K562 (cell line): ENCODE data around the gene CDC20B. TPM values are rescaled to one million over a fixed set of nuclear protein-coding genes. Genes with fewer than 3 reads are reported as not detected.

Experiments
- HMG20A ChIP-seq: fragments of 450-650 bp; formaldehyde crosslinking; conservative IDR thresholded peaks from 2 replicates; pipeline ENCODE4 v1.4.0; 2020; ENCODE audit warnings: mild to moderate bottlenecking, mixed read lengths
- KLF13 ChIP-seq: fragments of 450-650 bp; IDR thresholded peaks from 2 replicates; pipeline ENCODE4 v1.6.1; 2016; ENCODE audit warnings: missing genetic modification characterization, low read depth, mild to moderate bottlenecking, missing compliant biosample characterization, moderate library complexity, borderline replicate concordance
- MAFF ChIP-seq: IDR thresholded peaks from 2 replicates; pipeline ENCODE4 v1.6.1; 2012; ENCODE audit warnings: low read length, improper control_type of control experiment
- NFE2 ChIP-seq: IDR thresholded peaks from 2 replicates; pipeline ENCODE4 v1.6.1; 2014; ENCODE audit warnings: antibody characterized with exemption, low read depth
- SMAD2 ChIP-seq: fragments of 150-350 bp; IDR thresholded peaks from 2 replicates; pipeline ENCODE4 v1.6.1; 2014; ENCODE audit warnings: low read depth, mild to moderate bottlenecking, low read length
- SNRNP70 ChIP-seq: fragments of 200-400 bp; formaldehyde crosslinking; optimal IDR thresholded peaks from 2 replicates; pipeline ENCODE3; 2017; ENCODE audit warnings: low read depth, low read length
- polyA plus RNA-seq, 8 experiments: library from polyadenylated mRNA; depleted of rRNA in 4 of 8; stranded (reverse) in 5 of 8; unstranded in 3 of 8; fragments of >200 nt; fragmentation: Nextera tagmentation in 2 of 8; fragmentation: Illumina TruSeq in 1 of 8; extraction: Ambion mirVana in 2 of 8; extraction: Trizol in 1 of 8; gene quantifications; 2 replicates each; pipeline versions ENCODE4 v1.2.1 to v1.2.3, GENCODE V29; 2011 to 2014; ENCODE audit warnings: inconsistent platforms in 1 of 8, missing spikeins in 1 of 8
- total RNA-seq, 7 experiments: library from RNA; depleted of rRNA in 6 of 7; stranded (reverse); fragments of >200 nt in 6 of 7; fragmentation: Illumina TruSeq in 2 of 7; extraction: Trizol in 2 of 7; gene quantifications; 2 replicates each; pipeline versions ENCODE4 v1.2.1 to v1.2.3, GENCODE V29; 2011 to 2021; ENCODE audit warnings: low replicate concordance in 1 of 7
- TF ChIP-seq, protein P1 (sequence below): sonication (generic); formaldehyde crosslinking; IDR thresholded peaks from 2 replicates; pipeline ENCODE4 v1.8.1; 2023; ENCODE audit warnings: missing genetic modification reagents, mild to moderate bottlenecking, borderline replicate concordance
- TF ChIP-seq, protein P2 (sequence below): fragments of 450-650 bp; formaldehyde crosslinking; IDR thresholded peaks from 2 replicates; pipeline ENCODE4 v1.4.0; 2020; ENCODE audit warnings: mild to moderate bottlenecking, mixed read lengths
- TF ChIP-seq, protein P3 (sequence below): sonication (generic); formaldehyde crosslinking; IDR thresholded peaks from 2 replicates; pipeline ENCODE4 v1.8.0; 2023; ENCODE audit warnings: mild to moderate bottlenecking, missing genetic modification reagents
- TF ChIP-seq, protein P4 (sequence below): fragments of 450-650 bp; IDR thresholded peaks from 2 replicates; pipeline ENCODE4 v1.7.1; 2018; ENCODE audit warnings: mild to moderate bottlenecking, low read depth; ENCODE audit not compliant: partially characterized antibody
- TF ChIP-seq, protein P5 (sequence below): fragments of 250-450 bp; sonication (Bioruptor Pico); IDR thresholded peaks from 2 replicates; pipeline ENCODE4 v1.8.0; 2021; ENCODE audit warnings: moderate library complexity, mild to moderate bottlenecking, inconsistent platforms
- TF ChIP-seq, protein P6 (sequence below): IDR thresholded peaks from 2 replicates; pipeline ENCODE4 v1.6.1; 2011; ENCODE audit not compliant: insufficient read length; ENCODE audit errors: extremely low read depth

Gene CDC20B
- total and polyA plus RNA-seq, 9 of the 15 experiments (the other 6 are each of a cell fraction or from before 2014, with no cell fraction given): 0.04 TPM; not detected in 8

DNA sequence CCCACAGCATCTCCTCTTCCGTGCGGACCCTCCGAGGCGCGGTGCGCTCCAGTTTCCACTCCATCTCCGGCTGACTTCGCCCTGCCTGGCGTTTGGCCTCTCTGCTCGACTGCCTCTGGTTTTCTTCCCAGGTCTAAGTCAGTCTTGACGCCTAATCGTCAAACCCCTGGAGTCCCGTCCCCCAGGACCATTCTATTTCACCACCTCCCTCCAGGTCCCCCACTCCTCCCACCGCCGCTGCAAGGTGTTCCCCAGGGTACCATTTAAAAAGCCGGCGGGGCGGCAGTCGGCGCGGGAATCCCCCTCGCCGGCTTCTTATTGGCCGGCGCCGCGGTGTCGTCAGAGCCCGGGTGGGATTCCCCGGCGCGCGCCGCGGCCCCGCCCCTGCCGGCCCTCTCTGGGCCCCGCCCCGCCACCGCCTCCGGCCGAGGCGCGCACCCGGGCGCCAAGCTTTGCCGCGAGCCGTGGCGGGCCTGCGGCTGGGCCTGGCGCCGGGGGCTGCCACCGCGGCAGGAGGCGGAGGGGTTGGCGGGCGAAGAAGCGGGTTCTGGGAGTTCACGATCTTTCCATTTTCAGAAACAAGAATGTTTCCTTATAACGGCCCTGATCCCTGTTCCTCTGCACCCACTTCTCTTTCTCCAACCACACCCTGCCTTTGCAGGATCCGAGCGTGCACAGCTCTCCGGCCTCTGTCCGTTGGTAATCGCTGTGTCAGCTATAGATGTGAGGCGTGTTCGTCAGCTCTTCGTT, at the start of gene CDC20B (continued):
- TF ChIP-seq, protein P1, sequence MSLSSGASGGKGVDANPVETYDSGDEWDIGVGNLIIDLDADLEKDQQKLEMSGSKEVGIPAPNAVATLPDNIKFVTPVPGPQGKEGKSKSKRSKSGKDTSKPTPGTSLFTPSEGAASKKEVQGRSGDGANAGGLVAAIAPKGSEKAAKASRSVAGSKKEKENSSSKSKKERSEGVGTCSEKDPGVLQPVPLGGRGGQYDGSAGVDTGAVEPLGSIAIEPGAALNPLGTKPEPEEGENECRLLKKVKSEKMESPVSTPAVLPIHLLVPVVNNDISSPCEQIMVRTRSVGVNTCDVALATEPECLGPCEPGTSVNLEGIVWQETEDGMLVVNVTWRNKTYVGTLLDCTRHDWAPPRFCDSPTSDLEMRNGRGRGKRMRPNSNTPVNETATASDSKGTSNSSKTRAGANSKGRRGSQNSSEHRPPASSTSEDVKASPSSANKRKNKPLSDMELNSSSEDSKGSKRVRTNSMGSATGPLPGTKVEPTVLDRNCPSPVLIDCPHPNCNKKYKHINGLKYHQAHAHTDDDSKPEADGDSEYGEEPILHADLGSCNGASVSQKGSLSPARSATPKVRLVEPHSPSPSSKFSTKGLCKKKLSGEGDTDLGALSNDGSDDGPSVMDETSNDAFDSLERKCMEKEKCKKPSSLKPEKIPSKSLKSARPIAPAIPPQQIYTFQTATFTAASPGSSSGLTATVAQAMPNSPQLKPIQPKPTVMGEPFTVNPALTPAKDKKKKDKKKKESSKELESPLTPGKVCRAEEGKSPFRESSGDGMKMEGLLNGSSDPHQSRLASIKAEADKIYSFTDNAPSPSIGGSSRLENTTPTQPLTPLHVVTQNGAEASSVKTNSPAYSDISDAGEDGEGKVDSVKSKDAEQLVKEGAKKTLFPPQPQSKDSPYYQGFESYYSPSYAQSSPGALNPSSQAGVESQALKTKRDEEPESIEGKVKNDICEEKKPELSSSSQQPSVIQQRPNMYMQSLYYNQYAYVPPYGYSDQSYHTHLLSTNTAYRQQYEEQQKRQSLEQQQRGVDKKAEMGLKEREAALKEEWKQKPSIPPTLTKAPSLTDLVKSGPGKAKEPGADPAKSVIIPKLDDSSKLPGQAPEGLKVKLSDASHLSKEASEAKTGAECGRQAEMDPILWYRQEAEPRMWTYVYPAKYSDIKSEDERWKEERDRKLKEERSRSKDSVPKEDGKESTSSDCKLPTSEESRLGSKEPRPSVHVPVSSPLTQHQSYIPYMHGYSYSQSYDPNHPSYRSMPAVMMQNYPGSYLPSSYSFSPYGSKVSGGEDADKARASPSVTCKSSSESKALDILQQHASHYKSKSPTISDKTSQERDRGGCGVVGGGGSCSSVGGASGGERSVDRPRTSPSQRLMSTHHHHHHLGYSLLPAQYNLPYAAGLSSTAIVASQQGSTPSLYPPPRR (CRISPR knock-in tag): no peak
- TF ChIP-seq, protein P2, sequence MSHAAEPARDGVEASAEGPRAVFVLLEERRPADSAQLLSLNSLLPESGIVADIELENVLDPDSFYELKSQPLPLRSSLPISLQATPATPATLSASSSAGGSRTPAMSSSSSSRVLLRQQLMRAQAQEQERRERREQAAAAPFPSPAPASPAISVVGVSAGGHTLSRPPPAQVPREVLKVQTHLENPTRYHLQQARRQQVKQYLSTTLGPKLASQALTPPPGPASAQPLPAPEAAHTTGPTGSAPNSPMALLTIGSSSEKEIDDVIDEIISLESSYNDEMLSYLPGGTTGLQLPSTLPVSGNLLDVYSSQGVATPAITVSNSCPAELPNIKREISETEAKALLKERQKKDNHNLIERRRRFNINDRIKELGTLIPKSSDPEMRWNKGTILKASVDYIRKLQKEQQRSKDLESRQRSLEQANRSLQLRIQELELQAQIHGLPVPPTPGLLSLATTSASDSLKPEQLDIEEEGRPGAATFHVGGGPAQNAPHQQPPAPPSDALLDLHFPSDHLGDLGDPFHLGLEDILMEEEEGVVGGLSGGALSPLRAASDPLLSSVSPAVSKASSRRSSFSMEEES: no peak
- TF ChIP-seq, protein P3, sequence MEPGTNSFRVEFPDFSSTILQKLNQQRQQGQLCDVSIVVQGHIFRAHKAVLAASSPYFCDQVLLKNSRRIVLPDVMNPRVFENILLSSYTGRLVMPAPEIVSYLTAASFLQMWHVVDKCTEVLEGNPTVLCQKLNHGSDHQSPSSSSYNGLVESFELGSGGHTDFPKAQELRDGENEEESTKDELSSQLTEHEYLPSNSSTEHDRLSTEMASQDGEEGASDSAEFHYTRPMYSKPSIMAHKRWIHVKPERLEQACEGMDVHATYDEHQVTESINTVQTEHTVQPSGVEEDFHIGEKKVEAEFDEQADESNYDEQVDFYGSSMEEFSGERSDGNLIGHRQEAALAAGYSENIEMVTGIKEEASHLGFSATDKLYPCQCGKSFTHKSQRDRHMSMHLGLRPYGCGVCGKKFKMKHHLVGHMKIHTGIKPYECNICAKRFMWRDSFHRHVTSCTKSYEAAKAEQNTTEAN (CRISPR knock-in tag): no peak
- TF ChIP-seq, protein P4, sequence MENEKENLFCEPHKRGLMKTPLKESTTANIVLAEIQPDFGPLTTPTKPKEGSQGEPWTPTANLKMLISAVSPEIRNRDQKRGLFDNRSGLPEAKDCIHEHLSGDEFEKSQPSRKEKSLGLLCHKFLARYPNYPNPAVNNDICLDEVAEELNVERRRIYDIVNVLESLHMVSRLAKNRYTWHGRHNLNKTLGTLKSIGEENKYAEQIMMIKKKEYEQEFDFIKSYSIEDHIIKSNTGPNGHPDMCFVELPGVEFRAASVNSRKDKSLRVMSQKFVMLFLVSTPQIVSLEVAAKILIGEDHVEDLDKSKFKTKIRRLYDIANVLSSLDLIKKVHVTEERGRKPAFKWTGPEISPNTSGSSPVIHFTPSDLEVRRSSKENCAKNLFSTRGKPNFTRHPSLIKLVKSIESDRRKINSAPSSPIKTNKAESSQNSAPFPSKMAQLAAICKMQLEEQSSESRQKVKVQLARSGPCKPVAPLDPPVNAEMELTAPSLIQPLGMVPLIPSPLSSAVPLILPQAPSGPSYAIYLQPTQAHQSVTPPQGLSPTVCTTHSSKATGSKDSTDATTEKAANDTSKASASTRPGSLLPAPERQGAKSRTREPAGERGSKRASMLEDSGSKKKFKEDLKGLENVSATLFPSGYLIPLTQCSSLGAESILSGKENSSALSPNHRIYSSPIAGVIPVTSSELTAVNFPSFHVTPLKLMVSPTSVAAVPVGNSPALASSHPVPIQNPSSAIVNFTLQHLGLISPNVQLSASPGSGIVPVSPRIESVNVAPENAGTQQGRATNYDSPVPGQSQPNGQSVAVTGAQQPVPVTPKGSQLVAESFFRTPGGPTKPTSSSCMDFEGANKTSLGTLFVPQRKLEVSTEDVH: no peak
- TF ChIP-seq MAFF (peak; percentile 72; the same call in 1 of the 2 replicates), SMAD2 (no peak), KLF13 (no peak), SNRNP70 (no peak), HMG20A (CRISPR knock-in tag) (no peak), NFE2 (no peak)
- TF ChIP-seq, protein P5, sequence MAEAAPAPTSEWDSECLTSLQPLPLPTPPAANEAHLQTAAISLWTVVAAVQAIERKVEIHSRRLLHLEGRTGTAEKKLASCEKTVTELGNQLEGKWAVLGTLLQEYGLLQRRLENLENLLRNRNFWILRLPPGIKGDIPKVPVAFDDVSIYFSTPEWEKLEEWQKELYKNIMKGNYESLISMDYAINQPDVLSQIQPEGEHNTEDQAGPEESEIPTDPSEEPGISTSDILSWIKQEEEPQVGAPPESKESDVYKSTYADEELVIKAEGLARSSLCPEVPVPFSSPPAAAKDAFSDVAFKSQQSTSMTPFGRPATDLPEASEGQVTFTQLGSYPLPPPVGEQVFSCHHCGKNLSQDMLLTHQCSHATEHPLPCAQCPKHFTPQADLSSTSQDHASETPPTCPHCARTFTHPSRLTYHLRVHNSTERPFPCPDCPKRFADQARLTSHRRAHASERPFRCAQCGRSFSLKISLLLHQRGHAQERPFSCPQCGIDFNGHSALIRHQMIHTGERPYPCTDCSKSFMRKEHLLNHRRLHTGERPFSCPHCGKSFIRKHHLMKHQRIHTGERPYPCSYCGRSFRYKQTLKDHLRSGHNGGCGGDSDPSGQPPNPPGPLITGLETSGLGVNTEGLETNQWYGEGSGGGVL (CRISPR knock-in tag): no peak
- TF ChIP-seq, protein P6, sequence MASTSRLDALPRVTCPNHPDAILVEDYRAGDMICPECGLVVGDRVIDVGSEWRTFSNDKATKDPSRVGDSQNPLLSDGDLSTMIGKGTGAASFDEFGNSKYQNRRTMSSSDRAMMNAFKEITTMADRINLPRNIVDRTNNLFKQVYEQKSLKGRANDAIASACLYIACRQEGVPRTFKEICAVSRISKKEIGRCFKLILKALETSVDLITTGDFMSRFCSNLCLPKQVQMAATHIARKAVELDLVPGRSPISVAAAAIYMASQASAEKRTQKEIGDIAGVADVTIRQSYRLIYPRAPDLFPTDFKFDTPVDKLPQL: no peak
